Activated T-cell treated with anti-CD3 and anti-CD28 coated beads for 1 hour (primary cell): ENCODE data around the gene SP100.
A peak's percentile ranks its signal among the peaks of the same experiment; 100 is the strongest.
"Not testable (repeated sequence)": the region's sequence is repeated elsewhere in the genome, so short reads cannot be mapped to it uniquely, and the experiment has no call there.

ENCODE experiments used
- DNase-seq: peaks from one replicate; pipeline ENCODE4 v3.0.0-alpha.2; 2020; ENCODE audit warnings: low read depth

The SP100 gene

GRCh38 chr2:230419181-230419580, 3.2 kb downstream of the SP100 start:
- no peak for DNase-seq

GRCh38 chr2:230422149-230422548, 6.1 kb downstream of the SP100 start:
- no peak for DNase-seq

- DNase-seq: no peak
These were observed 8.0 kb downstream of the SP100 start for GRCh38 chr2:230423851-230424458.

DNA sequence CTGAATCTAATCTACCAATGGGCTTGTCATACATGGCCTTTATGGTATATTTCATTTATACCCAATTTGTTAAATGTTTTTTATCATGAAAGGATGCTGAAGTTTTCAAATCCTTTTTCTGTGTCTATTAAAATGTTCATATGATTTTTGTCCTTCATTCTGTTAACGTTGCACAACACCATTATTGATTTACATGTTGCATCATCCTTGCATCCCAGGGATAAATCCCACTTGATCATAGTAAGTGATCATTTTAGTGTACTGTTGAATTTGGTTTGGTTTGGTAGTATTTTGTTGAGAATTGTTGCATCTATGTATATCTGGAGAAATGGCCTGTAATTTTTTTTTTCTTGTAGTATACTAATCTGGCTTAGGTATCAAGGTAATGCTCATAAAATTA, 9.4 kb downstream of the SP100 start:
- no peak for DNase-seq

DNA sequence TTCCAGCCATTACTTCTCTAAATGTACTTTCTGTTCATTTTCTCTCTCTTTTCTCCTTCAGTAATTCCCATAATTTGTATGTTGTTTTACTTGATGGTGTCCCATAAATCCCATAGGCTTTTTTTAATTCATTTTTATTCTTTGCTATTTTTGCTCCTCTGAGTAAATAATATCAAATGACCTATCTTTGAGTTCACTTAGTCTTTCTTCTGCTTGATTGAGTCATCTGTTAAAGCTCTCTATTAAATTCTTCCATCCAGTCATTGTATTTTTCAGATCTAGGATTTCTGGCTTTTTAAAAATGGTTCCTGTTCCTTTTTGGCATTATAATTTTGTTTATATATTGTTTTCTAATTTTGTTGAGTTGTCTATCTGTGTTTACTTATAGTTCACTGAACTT, 13.5 kb downstream of the SP100 start:
- DNase-seq: no peak

- DNase-seq: no peak
These were observed 15.2 kb downstream of the SP100 start for GRCh38 chr2:230430957-230431910.

DNA sequence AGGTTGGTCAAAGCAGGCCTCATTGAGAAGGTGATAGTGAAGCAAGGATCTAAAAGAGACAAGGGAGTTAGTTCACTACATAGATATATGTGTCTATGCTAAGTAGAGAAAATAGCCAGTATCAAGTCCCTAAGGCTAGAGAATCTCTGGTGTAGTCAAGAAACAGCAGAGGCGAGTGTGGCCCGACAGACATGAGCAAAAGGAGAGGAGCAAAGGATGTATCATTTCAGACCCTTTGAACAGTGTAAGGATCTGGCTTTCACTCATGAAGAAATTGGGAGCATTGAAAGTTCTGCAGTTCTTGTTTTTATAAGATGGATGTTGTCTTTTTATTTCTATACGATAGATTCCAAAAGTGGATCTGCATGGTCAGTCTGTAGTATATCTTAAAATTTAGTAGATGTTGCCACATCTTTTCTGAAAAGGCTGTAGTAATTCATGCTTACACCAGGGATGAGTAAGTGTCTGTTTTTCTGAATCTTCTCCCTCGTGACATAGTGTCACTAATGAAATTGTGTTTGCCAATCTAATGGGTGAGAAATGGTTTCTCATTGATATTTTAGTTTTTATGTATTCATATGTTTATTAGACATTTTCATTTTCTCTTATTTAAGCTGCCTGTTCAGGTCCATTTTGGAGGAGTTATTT, 18.8 kb downstream of the SP100 start:
- no peak for DNase-seq

GRCh38 chr2:230435431-230435830, 19.4 kb downstream of the SP100 start:
- no peak for DNase-seq

GRCh38 chr2:230439121-230439520, 23.1 kb downstream of the SP100 start:
- not testable (repeated sequence) for DNase-seq

- no peak for DNase-seq
These were observed 23.6 kb downstream of the SP100 start for GRCh38 chr2:230439590-230439989.

DNA sequence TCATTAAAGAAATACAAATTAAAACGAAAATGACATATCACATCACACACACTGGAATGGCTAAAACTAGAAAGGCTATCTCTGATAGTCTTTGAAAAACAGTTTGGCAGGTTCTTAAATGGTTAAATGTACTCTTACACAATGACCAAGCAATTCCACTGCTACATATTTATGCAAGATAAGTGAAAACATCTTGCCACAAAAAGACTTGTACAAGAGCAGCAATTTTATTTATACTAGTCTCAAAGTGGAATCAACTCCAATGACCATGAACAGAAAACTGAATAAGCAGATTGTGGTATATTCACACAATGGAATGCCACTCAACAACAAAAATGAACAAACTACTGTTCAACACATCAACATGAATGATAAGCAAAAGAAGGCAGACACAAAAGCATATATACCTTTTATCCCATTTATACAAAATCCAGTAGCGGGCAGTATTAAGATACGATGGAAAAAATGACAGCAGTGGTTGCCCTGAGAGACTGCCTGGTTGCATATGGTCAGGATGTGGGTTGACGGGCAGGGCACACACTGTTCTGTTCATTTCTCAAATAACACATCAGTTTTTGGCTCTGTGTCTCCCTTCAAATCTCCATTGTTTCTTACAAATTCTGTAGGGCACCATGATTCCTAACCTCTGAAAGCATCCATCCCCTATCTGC, 25.4 kb downstream of the SP100 start:
- DNase-seq: peak; percentile 24

- DNase-seq: no peak
These were observed 27.5 kb downstream of the SP100 start for GRCh38 chr2:230443541-230443940.

DNA sequence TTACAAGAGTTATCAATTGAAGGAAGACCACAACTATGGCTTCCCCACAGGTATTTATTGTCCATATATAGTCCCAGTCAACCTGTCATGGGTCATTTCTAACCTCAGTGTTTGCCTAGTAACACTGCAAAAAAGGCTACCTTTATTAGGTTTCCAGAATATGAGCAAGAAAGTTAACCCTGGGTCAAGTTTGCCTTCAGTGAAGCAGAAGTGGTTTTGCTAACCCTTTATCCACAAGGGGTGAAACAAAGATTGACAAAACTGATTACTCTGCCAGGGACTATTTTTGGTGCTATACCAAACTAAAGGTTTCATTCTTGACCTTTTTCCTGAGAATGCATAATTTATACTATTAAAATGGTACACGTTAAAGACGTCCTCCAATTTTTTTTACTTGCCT, 28.8 kb downstream of the SP100 start:
- DNase-seq: no peak

DNA sequence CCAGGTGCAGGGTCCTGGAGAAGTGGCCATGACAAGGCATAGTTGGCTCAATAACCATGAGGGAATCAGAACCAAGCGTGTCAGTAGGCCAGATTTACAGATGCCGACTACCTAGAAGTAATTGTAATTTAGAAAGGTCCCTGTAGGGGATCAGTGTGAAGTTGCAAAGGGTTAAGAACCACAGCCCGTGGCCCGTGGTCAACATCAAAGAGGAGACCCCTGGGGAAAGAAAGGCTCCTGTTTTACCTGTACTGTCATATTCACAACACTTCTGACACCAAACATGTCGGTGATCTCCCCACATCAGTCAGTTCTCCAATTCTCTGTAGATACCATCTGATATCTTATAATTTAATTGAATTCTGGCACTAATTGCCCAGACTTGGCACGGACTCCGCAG, 31.0 kb downstream of the SP100 start:
- no peak for DNase-seq

- no peak for DNase-seq
These were observed 31.8 kb downstream of the SP100 start for GRCh38 chr2:230447455-230448451.

DNA sequence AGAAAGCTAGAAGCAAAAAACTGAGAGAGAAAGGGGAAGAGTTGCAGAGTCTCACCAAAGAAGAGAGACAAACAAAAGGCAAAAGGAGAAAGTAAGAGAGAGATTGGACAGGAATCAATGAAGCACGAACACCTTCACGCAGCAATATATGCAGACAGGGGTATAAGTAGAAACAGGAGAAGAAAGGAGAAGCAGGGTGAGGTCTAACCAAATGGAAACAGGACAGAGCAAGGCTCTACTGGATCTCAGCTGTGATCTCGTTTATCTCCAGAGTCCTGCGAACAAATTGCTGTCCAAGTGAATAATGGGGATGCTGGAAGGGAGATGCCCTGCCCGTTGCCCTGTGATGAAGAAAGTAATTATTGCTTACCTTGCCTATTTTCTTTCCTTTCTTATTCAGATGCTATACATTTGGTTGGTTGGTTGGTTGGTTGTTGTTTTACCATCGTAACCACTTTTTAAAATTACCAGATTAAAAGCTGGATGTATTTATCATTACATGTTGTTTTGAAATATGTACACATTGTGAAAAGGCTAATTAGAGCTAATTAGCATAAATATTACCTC, 34.0 kb downstream of the SP100 start:
- no peak for DNase-seq

DNA sequence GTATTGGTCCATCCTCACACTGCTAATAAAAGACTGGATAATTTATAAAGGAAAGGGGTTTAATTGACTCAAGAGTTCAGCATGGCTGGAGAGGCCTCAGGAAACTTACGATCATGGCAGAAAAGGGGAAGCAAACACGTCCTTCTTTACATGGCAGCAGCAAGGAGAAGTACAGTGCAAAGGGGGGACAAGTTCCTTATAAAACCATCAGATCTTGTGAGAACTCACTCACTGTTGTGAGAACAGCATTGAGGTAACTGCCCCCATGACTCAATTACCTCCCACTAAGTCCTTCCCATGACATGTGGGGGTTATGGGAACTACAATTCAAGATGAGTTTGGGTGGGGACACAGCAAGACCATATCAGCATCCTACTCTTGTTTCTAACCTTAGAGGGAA, 37.0 kb downstream of the SP100 start:
- DNase-seq: no peak

DNA sequence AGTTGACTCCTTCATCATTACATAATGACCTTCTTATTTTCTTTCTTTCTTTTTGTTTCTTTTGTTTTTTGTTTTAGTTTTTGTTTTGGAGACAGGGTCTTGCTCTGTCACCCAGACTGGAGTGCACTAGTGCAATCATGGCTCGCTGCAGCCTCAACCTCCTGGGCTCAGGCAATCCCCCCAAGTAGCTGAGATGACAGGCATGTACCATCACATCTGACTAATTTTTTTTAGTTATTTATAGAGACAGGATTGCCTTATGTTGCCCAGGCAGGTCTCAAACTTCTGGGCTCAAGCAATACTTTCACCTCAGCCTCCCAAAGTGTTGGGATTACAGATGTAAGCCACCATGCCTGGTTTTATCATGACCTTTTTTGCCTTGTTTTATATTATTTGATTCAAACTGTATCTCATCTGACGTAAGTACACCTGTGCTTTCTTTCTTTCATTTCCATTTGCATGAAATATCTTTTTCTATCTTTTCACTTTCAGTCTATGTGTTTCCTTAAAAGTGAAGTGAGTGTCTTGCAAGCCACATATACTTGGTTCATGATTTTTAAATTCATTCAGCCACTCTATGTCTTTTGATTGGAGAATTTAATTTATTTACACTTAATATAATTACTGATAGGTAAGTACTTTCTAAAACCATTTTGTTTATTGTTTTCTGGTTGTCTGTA, 39.1 kb downstream of the SP100 start:
- no peak for DNase-seq

GRCh38 chr2:230457073-230457768, 41.2 kb downstream of the SP100 start:
- DNase-seq: no peak

DNA sequence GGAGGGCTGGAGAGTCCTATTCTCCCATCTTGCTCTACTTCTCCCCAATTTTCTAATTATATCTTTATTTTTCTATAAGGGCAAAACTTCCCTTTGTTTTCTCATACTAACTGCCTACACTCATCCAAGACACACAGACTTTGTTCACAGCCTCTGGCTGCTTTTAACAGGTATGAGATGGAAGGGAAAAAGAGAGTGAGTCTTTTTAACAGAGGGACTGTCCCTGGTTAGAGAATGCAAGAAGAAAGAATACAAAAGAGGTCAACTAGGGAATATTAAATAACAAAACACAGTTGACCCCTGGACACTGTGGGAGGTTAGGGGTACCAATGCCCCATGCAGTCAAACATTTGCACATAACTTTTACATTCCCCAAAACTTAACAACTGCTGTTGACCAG, 41.8 kb downstream of the SP100 start:
- no peak for DNase-seq
